GM19463 (cell line): Measurements from ENCODE around the gene ABLIM1.
A peak's percentile ranks its signal among the peaks of the same experiment; 100 is the strongest.

Experiments
- ATAC-seq: cut with Tn5 transposase; IDR thresholded peaks from one replicate; pipeline ENCODE4 v1.9.1; 2021; ENCODE audit warnings: mild to moderate bottlenecking, moderate library complexity; ENCODE audit not compliant: unreplicated experiment

ABLIM1 gene

DNA sequence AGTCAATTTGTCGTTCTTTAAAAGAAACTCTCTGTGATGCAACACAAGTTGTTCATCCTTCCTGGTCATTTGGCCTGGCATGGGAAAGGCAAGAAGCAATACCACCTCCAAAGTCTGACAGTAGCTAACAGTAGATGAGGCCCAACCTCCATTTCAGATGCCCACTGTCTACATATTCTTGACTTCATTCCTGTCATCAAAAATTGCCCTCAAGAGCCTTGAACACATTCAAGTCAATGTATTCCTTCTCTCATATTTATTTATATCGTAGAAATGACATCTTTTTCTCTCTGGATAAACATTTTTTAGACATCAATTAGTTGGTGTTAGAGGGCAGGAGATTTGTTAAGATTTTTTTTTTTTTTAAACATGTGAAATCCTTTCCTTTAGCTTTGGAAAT is 33.7 kb downstream of the ABLIM1 start:
- ATAC-seq = no peak

DNA sequence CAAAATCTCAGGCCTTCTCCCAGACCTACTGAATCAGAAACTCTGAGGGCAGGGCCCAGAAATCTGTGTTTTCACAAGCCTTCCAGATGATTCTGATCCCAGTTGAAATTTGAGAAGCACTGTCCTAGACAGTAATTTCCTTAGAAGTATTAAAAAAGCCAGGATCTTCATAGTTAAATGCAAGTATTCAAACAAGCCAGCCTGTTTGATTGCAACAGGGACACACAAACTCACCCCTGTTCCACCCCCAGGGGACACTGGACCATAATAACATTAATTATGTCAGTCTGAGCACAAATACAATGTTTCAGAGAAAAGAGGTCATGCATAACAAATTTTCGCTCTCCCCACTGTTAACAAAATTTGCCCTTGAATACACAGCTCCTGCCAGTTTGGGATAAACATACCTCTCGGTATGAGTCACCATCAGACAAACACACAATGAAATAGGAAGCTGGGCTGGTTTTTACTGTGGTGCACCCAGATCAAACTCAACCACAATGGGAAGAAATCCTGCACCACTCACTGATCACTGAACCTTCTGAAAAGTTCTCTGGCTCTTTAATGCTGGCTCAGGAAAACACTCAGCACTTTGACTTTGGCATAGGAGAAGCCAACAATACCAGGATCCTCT is 34.3 kb downstream of the ABLIM1 start:
- ATAC-seq = no peak

DNA sequence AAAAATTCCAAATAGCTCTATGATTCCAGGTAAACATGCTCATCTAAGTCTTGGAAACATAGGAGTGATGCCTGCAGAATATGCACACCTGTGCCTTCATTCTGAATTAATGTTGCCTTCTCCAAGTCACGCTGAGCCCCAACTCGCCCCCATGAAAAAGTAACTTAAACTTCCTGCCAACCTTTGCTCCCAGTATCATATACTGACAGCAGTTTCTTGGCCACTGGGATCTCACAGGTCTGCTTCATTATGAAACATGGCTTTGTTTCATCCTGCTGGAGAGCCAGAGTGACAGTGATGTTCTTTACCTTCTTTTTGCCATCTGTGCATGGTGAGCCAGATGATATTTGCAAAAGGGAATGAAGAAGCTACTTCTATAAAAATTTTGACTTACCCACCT is 34.9 kb downstream of the ABLIM1 start:
- no peak for ATAC-seq

DNA sequence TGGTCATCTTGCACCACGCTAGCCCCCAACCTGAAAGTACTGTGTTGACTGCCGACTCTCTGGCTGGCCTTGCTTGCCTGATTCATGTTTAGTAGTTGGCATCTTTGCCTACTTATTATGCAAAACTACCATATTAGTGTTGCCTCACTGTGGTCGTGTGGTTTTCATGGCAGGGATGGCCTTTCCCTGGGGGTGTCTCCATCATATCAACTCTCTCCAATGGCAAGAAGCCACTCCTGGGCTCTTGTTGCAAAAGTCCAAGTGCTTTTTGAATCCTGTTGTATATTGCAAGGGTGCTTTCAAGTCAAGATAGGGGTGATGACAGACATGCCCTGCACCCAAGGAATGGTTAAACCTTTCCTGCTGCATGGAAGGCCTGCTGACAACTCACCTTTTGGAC is 39.4 kb downstream of the ABLIM1 start:
- ATAC-seq = no peak

DNA sequence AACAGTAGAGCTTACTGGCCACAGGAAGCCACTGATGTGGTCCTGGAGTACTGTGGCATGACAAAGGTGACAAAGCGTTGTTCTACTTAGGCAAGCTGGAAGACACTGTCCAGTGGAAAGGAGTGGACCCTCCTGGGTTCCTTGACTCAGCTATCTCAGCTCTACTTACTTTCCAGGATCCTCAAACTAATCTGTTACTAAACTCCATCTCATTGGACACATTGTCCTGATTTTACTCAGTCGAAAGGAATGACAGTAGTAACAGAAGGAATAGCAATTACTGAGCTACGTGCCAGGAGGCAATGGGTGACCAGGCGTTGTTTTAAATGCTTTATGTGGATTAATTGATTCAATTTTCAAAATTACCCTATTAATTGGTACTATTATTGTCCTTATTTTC is 41.6 kb downstream of the ABLIM1 start:
- no peak for ATAC-seq

DNA sequence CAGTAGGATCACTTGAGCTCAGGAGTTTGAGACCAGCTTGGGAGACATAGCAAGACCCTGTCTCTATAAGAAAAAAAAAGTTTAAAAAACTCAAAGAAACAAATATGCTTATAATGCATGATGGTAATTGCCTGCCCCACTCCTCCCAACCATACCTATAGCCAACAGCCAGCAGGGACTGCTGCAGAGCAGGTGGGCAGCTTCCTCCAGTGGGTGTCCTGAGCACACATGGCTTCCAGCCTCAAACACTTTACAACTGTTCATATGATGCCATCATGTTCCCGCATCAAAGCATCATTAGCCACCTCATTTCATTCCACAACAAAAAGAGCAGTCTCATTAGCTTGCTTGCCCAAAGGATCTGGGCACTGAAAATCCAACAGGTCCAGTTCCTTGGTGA is 42.0 kb downstream of the ABLIM1 start:
- ATAC-seq = no peak

DNA sequence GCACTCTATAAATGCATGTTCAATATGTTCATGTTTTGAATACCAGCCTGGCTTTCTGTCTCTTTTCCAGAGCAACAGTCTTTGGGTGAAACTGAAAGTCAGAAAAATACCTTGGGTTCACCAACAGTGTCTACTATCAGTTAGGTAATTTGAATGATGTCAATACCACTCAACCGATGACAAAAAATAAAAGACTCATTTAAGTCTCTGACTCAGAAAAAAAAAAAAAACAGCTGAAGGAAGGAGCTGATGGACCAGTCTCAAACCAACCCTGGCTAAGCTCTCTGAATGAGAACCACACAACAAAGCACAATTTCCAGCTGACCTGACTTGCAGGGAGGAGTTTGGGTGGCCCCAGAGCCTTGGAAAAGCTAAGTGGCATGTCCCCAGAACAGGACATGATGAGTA is 42.5 kb downstream of the ABLIM1 start:
- peak; percentile 93 for ATAC-seq

DNA sequence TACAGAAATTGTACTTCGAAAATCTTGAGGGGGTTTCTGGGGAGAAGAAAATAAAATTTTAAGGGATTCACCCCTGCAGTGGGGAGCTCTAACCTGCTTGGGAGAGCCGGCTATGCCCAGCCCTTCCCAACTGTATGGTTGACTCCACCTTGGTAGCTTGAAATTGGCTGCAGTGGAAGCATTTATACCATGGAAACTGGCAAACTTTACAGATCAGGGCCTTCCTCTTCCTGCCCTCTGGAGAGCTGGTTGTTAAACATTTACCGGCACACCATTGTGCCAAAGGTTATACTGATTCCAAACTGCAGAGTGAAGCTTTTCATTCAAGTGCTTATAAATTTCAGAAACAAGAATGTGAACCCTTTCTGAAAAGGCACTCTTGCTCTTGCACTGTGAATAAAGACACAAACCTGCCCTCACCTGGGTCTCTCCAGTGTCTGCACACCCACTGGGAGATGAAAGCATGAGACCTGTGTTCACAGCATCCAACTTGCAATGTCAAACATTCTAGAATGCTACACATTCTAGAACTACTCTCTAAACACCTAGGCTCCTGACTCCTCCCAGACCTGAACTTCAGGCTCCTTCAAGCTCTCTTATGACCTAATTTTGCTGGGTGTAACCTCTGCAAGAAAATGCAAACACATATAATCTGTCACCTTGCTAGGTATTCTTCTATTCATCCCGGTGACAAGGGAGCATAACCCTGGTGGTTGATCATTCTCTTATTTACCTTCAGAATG is 44.7 kb downstream of the ABLIM1 start:
- no peak for ATAC-seq

DNA sequence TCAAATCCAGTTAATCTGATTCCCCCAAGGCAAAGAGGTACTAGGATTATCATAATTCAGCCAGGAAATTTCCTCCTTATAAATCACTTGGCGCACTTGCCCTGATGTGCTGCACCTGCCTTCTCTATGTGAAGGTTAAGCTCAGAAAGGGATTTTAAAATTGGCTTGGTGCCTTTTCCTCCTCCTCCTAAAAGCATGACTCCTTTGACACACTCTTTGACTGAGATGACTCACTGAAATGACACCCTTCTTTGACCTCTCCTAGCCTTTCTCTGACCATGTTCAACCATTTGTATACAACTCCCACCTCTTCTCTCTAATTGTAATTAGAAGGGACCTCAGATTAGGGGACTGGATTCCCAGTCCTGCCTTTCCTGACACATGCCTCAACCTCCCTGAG is 46.5 kb downstream of the ABLIM1 start:
- ATAC-seq = peak; percentile 28

DNA sequence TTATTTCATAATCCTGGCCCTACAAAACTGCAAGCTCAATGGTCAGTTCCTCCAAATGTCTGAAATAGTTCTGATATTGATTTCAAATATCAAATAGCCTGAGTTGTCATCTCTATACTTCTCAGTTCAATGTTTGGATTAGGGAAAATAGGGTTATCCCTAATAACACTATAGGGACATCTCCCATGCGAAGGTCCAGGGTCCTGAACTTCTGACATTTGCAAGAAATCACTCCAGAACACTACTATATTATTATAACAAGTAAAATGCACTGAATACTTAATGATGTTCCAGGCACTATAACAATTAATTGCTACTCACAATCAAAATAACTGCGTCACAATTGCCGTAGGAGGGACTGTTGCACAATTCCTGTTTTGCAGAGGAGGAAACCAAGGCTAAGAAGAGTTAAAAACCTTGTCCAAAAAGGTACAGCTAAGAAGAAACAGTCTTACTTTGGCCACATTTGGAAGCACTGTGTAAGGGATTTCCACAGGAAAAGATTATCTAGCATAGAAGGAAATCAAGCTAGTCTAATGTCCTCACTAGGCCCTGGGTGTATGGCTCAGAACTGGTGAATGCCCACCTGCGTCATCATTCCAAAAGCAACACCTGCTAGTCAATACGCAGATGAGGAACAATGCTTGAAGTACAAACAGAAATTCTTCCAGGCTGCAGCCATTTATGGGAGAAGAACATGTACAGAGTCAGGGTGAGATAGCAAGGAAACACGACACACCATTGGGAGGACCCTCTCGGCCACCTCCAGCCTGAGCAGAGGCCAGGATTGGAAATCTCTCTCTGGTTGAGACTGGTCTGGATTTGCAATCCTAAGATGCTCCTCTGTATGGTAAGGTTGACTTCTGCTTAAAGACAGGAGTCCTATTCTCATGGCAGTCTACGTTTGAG is 48.3 kb downstream of the ABLIM1 start:
- ATAC-seq = no peak

DNA sequence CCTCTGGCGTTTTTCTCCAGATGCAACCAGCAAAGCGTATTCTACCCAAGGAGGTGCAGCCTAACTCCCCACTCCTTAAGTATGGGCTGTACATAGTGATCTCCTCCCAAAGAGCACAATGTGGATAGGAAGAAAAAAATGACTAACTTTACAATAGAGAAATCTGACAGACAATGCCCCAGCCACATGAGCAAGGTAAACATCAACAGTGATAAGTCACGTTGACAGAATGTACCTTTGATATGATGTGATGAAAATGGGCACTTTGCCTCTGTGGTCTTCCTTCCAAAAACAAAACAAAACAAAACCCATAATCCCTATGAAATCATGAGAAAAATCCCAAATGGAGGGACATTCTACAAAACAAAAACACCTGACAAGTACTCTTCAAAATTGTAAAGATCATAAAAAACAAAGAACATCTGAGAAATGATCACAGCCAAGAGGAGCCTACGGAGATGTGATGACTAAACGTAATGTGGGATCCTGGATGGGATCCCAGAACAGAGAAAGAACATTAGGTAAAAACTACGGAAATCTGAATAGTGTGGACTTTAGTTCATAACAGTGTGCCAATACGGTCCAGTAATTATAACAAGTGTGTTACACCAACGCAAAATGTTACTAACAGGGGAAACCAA is 50.6 kb downstream of the ABLIM1 start:
- no peak for ATAC-seq

DNA sequence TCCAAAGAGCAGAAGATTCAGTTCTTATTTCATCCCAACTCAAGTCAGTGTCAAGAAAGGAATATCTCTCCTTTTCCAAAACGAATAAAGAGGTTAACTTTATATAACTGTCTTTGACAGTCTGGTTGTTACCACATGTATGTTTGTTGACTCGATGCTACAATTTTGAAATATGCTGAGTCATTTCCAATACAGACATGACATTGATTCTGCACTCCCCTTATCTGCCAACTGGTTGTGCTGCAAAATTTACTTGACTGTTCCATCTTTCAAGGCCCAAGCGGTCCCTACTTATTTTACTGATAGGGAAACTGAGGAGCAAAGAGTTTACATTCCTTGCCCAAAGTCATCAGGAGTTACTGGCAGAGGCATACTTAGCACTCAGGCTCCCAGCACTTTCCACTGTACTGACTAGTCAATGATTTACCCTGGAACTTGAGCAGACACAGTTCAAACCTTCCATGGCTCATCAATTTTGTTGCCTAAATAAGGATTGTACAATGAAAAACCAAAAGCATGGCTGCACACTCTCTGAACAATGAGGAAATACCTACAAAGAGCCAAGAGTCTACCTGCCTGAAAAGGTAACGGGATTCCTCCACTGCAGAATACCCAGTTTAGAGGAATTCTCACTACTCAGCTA is 52.8 kb downstream of the ABLIM1 start:
- peak; percentile 59 for ATAC-seq

DNA sequence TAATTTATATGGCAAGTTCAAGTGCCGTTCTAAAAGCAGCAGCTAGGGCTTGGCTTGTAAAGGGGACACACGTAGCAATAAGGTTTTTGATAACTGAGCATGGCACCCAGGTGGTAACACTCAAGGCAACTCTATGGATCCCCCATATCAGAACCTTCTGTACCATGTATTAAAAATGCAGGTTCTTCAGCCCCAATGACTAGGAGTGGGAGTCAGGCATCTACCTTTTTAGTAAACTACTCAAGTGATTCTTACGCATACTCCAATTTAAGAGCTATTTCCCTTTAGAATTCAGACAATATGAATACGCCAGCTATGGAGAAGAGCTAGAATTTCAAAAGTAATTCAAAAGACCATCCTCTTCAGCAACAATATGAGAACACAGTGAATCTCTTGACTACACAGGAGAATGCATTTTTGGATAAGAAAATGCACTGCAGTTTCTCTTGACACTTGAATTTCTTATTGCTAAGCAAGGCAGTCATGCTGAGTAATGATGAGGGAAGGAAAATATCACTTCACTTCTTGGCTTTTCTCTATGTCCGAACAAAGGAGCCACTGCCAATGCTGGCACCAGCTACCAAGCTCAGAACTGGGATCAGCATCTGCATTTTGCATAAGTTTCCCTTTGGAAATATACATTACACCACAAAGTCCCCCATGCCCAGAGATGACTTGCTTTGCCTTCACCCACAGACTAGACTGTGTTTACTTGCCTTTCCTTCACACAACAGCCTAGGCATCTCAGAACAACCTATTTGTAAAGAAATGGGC is 53.5 kb downstream of the ABLIM1 start:
- ATAC-seq = peak; percentile 5

DNA sequence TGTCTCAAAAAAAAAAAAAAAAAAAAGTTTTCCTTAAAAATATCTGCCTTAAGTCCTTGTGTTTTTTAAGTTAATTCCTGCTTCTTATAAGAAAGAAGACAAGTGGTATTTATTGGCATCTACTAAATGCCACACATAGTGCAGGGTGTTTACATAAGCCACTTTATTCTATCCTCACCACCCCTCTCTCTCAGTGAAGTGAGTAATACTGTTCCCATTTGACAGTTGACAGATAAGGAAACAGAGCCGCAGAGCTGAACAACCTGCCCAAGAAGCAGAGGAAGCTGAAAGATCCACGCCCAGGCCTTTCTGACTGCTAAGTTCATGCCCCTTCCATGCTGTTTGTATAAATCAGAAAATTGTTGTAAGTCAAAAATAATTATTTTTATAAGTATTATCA is 54.1 kb downstream of the ABLIM1 start:
- ATAC-seq = no peak

DNA sequence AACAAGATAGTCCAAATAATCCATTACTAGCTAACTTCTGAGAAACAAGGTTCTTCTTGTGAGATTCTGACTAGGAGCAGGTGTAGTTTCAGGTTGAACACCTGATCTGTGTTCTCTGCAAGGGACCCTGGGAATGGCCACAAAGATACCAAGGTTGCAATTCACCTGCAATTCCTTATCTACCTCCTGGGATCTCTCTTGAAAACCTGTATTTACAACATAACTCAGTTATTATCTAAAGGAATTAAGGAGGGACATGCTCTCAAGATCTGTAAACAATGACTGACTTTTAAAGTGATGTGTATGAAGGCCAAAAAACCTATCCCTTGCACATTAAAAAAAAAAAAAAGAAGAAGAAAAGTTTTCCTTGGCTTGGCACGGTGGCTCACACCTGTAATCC is 54.8 kb downstream of the ABLIM1 start:
- no peak for ATAC-seq

DNA sequence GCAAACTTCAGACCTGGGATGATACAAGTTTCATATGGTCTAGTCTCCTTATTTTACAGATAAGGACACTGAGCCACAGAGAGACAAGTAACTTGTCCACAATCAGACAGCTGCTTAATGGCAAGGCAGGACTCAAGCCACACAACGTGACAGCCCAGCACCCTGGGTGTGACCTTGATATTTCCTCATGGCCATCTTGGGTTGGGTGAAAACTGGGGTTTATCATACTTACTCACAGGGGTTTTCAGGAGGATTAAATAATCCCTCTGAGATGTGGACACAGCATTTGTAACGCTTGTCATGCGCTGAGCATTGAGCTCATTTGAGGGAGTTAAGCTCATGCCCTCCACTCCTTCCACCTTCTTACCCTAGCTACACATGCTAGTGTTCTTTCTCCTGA is 58.0 kb downstream of the ABLIM1 start:
- no peak for ATAC-seq

DNA sequence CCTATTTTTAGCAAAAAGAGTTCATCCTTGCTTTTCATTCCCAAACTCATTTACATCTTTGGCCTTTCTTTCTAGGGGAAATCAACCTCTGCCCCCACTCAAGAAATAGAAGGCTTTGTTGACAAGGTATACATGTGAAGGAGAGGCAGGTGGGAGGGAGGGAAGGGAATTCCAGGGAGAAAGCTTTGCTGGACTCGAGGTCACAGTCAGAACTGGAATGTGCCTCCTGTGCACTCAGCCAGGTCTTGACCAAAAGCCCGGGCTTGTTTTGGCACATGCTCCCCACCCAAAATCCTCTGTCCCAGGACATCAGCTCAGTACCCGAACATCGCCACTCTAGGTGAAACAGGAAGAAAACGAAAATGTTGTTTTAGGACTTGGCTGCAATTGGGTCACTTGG is 61.3 kb downstream of the ABLIM1 start:
- no peak for ATAC-seq

DNA sequence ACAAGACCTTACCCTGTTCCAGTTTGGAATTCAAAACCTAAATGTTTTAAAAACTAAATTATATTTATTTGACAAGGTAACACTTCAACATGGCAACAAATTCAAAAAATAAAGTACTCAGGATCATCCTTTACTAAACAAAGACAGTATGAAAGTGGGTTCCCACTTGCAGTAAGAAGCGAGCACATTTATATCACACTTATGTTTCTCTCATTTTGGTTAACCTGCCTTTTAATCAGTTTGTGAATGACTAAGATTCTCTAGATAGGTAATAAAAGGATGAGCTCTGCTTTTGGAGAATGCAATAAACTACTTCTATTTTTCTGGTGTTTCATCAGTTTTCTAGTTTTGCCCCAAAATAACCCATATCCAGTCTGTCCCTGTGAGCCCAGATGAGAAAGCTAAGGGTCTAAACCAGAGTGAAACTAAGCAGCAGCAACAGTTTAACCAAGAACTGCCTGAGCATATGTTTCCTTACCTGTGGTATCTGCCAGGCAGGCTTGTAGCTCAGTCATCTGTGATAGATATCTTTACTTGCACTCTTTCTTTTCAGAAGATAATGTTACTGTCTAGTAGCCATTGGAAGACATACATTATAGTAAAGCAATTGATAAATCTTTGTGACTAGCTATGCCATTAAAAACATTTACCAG is 64.1 kb downstream of the ABLIM1 start:
- no peak for ATAC-seq

DNA sequence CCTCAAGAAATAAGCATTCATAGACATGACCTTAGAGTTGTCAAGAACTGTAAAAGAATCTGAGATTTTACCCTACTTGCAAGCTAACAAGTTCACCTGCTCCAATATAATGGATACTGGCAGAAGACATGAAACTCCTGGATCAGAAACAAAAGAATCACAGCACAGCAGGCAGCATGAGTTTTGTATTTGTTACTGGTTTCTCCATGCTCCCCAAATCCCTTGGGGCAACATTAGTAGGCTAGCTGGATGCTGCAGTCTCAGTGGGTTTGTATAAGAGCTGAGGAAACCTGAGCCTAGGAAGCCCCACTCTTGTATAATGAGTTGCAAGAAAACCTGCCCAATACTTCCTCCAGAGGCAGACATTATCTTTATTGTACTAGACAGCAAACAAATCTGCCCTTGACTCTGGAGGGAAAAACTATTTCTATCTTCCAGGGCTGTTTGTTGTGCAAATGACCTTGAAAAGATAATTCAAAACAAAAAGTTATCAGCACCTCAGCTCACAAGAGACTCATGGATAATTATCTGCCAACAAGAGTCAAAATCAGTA is 64.8 kb downstream of the ABLIM1 start:
- ATAC-seq = no peak
